ENCODE results near the gene ARHGAP6. TPM values are rescaled to one million over a fixed set of nuclear protein-coding genes. Genes with fewer than 3 reads are reported as not detected.

ARHGAP6 gene
- total and polyA plus RNA-seq, 11 donors = 2.1 to 6.6 (median 2.5) TPM

GRCh38 chrX:11458170-11458569, 207.6 kb downstream of the ARHGAP6 start:
- no peak for TF ChIP-seq CTCF (IDR thresholded peaks at IDR 0.05)
- TF ChIP-seq POLR2A (IDR thresholded peaks at IDR 0.05) = no peak
- 44 to 51% (median 47%) methylated on average over 3 of the region's 3 CpGs for WGBS, 4 donors
- Histone ChIP-seq H3K27me3 (no peaks in the 10 kb centered on the region), H3K4me1 (no peaks in the 10 kb centered on the region), H3K27ac (peak overlapping the region in 1 of 12 donors; percentile 12), H3K36me3 (no peaks in the 10 kb centered on the region), H3K4me3 (no peak overlapping the region), H3K9me3 (no peaks in the 10 kb centered on the region)
- no peak for DNase-seq
- intact Hi-C loops (cut with DNase I) = no loop called here
- peak in 3 of 4 donors; percentile 46 to 64 (median 46) for ATAC-seq

GRCh38 chrX:11451151-11451550, 214.6 kb downstream of the ARHGAP6 start:
- H3K27ac ChIP-seq = no peak overlapping the region
- no peaks in the 10 kb centered on the region for H3K36me3 ChIP-seq
- no peaks in the 10 kb centered on the region for H3K9me3 ChIP-seq
- H3K27me3 ChIP-seq = peaks cover 0 to 7% (median 0%) of the 10 kb centered on the region in 9 donors
- TF ChIP-seq CTCF (IDR thresholded peaks at IDR 0.05) (no peak), POLR2A (IDR thresholded peaks at IDR 0.05) (no peak)
- 69 to 94% (median 81%) methylated on average over 5 of the region's 5 CpGs for WGBS, 4 donors
- ATAC-seq (no peak), DNase-seq (no peak)
- no peak overlapping the region for H3K4me3 ChIP-seq
- peaks cover 0 to 10% (median 0%) of the 10 kb centered on the region in 12 donors for H3K4me1 ChIP-seq
- intact Hi-C loops (cut with DNase I) = no loop called here

GRCh38 chrX:11450354-11450753, 215.4 kb downstream of the ARHGAP6 start:
- intact Hi-C loops (cut with DNase I) = no loop called here
- H3K36me3 ChIP-seq = no peaks in the 10 kb centered on the region
- TF ChIP-seq POLR2A (IDR thresholded peaks at IDR 0.05) (no peak), CTCF (IDR thresholded peaks at IDR 0.05) (no peak)
- no peak overlapping the region for H3K4me3 ChIP-seq
- 71 to 87% (median 82%) methylated on average over 8 of the region's 8 CpGs for WGBS, 4 donors
- H3K4me1 ChIP-seq = peaks cover 0 to 10% (median 0%) of the 10 kb centered on the region in 12 donors
- H3K27ac ChIP-seq = no peak overlapping the region
- no peak for DNase-seq
- H3K9me3 ChIP-seq = no peaks in the 10 kb centered on the region
- H3K27me3 ChIP-seq = peaks cover 0 to 7% (median 0%) of the 10 kb centered on the region in 9 donors
- ATAC-seq = no peak

- ATAC-seq (no peak), DNase-seq (no peak)
- WGBS, 4 donors = 80 to 97% (median 93%) methylated on average over 2 of the region's 2 CpGs
- H3K4me1 ChIP-seq = peaks cover 0 to 10% (median 0%) of the 10 kb centered on the region in 12 donors
- H3K36me3 ChIP-seq = no peaks in the 10 kb centered on the region
- H3K4me3 ChIP-seq = no peak overlapping the region
- H3K27me3 ChIP-seq = peaks cover 0 to 7% (median 0%) of the 10 kb centered on the region in 9 donors
- TF ChIP-seq POLR2A (IDR thresholded peaks at IDR 0.05) = no peak
- TF ChIP-seq CTCF (IDR thresholded peaks at IDR 0.05) = no peak
- H3K27ac ChIP-seq = no peak overlapping the region
- intact Hi-C loops (cut with DNase I) = no loop called here
- H3K9me3 ChIP-seq = no peaks in the 10 kb centered on the region
Measured at GRCh38 chrX:11449613-11450012, 216.1 kb downstream of the ARHGAP6 start.

Measured in heart left ventricle (tissue), 16 donors.